HG03575 (cell line): ENCODE measurements around the gene SRBD1.

Source experiments
- ATAC-seq: cut with Tn5 transposase; IDR thresholded peaks from one replicate; pipeline ENCODE4 v1.9.1; 2021; ENCODE audit not compliant: unreplicated experiment, insufficient number of reproducible peaks, low FRiP score; ENCODE audit errors: extremely low read depth

Gene SRBD1

DNA sequence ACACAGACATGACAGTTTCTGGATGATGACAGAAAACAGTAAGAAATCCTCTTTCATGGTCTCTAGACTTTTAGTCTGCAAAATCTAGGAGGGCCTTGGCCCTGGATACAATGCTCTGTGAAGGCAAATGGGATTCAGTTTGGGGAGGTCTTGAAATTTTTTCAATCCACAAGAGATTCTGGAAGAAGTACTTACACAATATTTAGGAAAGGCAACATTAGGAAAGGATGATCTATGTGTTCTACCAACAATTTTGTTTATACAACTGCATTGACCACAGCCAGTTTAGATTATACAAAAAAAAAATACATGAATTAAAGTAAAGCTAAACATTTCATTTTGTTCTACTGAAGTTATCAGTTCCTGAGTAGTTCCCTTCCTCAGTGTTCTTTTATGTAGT, 208.0 kb downstream of the SRBD1 start:
- ATAC-seq: no peak

DNA sequence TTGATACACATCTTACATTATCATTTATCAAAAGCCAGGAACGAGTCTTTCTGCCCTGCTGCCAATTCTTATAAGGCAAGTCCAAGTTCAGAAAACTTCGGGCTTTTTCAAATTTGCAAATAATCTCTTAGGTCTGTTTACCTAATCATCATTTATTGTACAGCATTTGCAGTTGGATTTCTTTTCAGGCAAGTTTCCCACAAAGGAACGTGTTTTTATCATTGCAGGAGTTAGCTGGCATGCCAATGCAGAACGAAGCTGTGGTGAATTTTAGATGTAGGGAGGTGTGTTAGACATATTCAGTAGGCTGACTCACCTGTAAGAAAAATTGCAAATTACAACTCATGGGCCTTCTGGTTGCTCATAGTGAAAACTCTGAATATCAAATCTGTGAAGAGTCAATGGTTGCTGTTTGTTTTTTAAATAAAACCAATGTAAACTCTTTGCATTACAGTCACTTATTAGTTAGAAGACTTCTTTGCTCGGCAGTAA, 209.6 kb downstream of the SRBD1 start:
- no peak for ATAC-seq

GRCh38 chr2:45399040-45399784, 211.9 kb downstream of the SRBD1 start:
- ATAC-seq: no peak

DNA sequence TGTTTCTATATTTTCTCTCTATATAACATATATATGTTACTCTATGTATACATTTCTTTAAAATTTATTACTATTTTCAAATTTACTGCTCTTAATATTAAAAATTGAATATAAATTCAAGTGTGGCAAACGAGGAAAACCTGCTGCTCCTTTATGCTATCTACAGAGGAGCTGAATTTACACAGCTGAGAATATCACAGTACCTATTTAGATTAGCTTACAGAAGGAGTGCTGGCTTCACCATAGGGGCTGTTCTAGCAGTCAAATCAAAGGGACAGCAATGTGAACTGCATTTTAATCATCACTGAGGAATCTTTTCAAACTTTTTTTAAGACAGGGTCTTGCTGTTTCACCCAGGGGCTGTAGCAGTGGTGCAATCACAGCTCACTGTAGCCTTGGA, 213.8 kb downstream of the SRBD1 start:
- no peak for ATAC-seq

DNA sequence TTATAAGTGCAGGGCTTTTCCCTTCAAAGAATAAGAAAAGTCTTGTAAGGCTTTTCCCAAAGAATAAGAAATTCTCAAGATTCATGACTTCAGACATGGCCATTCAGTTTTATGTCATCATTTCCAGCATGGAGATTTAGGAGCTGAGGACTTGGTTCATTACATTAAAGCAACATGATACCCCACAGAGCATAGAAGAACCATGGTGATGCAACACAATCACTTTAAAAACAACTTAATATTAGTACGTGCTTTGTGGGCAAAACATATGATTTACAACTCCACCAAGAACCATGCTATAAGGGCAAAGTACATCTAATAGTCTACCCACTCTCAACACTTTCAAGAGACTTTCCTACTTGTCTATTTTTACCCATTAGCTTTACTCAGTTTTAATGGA, 214.4 kb downstream of the SRBD1 start:
- no peak for ATAC-seq

- ATAC-seq: no peak
Observed at GRCh38 chr2:45394842-45395241, 216.2 kb downstream of the SRBD1 start.

GRCh38 chr2:45394216-45394615, 216.9 kb downstream of the SRBD1 start:
- ATAC-seq: no peak

DNA sequence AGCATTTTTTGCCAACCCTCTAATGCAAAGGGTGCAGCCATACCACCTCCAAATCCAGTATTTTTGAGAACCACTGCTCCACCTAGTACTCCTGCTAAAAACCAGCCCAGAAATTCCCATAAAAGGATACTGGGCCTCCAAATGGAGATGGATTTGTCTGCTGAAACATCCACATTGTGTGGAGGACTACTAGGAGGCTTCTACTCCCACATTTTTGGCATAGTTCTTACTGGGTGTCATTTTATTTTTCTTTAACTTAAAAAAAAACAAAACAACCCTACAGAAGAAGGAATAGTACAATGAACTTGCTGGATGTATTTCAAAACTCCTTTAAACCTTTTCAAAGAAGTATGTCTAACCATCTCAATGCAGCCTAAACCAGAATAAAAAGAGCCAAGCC, 219.2 kb downstream of the SRBD1 start:
- ATAC-seq: no peak

GRCh38 chr2:45390861-45391260, 220.2 kb downstream of the SRBD1 start:
- no peak for ATAC-seq

- ATAC-seq: no peak
Observed at GRCh38 chr2:45390441-45390840, 220.6 kb downstream of the SRBD1 start.

DNA sequence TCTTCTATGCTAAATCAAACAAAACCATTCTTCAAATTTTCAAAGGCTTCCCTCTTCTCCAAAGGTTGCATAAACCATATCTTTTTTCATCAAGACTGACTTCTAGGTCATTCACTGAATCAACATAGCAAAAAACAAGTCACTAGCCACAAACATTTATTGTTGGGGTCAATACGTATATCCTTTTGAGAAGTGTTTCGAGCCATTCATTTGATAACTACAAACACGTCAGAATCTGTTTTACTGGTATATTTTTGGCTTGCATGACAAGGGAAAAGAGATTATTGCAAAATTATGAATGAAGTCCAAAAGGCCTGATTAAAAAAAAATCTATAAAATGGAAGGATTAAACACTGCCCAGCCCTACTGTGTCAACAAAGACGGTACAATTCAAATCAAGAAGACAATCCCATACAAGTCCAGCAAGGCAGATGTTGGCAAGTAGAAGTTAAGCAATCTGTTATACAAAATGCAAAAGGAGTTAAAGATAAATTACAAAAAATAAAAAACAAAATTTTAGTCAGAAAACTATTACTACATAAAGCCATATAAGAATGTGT, 222.4 kb downstream of the SRBD1 start:
- ATAC-seq: no peak

DNA sequence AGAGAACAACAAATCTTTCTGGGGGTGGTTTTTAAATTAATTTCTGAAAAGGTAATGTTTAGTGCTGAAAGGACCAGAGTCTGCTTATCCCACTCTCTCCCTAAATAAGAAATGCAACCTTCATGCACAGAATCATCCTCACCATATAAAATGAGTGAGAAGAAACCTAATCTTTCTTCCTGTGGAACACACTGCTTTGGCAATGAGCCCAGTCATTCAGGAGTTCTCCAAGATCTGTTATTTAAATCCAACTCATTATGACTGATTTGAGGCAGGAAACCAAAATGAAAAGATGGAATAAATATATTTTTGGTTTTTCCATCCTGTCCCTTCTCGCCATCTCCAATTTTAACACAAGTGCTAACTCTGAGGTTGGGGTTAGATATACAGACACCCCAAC, 228.3 kb downstream of the SRBD1 start:
- no peak for ATAC-seq

DNA sequence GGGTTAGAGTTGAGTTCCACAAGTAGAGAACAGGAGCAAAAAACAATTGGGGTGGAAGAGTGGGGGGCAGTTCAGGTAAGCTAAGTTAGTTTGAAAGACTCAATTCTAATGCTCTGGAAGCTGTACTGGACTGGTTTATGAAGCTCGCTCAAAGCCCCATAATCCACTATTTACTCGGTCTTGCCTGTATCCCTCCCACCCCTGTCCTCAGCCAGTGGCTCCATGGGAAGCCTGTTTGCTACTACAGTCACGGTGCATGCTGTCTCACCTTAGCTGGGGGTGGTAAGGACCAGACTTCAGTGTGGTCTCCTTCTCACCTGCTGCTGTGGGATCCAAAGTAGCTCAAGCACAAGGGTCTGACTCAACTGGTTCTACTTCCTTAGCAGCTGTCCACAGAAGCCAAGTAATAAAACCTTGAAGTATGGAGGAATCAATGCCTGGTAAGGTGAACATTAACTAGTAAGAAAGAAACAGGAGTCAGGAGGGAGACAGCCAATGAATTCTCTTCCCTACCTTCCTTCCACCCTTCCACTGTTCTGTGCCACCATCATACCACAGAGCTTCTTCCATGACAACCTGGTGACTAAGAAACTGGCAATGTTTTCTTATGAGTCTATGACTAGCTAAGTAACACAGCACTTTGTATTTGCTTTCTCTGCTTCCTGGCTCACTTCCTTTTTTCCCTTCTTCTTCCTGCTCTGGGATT, 230.8 kb downstream of the SRBD1 start:
- no peak for ATAC-seq

DNA sequence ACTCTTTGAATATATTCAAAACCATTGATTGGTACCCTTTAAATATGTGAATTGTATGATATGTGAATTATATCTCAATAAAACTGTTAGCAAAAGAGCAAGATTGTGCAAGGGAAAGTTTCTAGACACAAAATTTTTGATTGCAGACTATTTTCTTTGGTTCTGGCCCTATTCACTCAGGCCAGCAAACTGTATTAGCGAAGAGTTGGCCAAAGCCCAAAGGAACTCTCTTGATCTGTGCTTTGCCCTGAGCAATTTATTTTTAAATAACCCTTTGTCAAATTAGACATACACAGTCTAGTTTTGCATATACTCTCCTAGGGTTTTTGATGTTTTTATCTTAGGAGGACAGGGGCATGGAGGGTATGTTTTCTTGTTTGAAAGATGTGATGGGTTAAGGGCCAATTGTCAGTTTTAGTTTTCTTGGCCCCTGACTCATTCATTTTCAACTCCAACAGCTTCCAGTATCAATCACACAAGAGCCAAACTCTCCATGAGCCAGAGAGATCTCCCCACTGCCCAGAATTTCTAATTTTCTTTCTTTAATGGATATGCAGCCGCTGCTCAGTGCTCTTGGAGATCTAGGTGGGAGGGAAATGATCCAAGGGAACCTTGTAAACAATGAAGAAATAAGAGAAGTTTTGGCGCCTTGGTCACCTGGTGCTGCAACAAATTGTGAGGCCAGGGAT, 231.5 kb downstream of the SRBD1 start:
- ATAC-seq: no peak

GRCh38 chr2:45373534-45373933, 237.5 kb downstream of the SRBD1 start:
- ATAC-seq: no peak

DNA sequence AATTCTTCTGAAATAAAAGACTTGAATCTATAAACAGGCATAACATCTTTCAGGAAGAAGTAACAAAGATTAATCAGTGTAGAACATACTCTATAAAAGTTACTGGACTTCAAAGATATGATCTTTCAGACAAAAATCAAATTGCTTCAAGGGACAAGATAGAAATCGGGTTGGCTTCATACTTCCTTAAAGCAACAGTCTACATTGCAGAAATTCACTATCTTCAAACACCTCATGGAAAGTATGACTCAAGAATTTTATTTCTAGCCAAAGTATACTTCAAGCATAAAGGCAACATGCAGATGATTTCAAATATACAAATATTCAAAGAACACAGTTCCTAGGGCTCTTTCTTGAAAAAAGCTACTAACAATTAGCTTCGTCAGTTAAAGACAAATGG, 240.7 kb downstream of the SRBD1 start:
- no peak for ATAC-seq

DNA sequence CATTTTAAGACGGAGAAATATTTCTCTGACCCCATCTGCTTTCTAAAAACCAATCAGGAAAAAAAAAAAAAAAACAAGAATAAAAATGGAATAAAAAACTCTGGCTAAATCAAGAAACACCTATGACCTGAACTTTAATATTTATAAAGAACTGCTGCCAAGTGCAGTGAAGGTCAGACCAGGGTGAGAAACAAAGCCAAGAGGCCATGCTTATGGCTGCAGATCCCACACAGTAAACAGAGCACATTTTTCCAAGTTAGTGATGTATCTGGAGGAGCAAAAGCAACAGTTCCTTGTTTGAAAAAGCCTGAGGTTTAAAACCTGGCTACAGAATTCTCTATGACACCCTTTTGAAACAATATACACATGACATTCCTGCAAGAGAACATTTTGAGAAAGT, 242.3 kb downstream of the SRBD1 start:
- no peak for ATAC-seq

GRCh38 chr2:45361666-45362065, 249.4 kb downstream of the SRBD1 start:
- no peak for ATAC-seq

DNA sequence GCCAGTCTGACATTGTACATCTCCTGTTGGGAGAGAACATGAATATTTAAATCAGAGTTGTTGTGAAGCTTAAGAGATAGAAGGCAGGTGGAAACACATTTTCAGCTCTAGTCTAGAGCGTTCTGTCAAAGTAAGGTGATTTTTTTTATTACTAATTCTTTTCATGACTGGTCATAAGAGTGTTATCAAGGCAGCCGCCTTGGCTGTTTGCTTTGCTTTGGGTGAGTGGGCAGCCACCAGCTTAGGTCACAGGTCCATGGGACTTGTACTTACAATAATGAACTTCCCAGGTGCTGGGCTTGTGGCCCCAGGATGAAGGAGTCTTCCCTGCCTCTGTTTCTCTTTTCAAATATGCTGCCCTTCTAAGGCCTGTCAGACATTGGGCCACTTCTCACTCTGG, 256.3 kb downstream of the SRBD1 start:
- ATAC-seq: no peak

- ATAC-seq: no peak
Observed at GRCh38 chr2:45353879-45354278, 257.2 kb downstream of the SRBD1 start.
